GM12891 (cell line): ENCODE measurements around the gene NFIX.

Experiments
- DNase-seq: peaks from one replicate; pipeline ENCODE4 v3.0.0; 2011; ENCODE audit warnings: low spot score; ENCODE audit not compliant: insufficient read length
- FAIRE-seq: peaks from 2 replicates; lab custom pipeline; 2011; peaks lifted over from hg19 to GRCh38; lab: Jason Lieb, UNC
- PAX5 ChIP-seq: IDR thresholded peaks from 2 replicates; pipeline ENCODE4 v1.6.1; 2011; ENCODE audit warnings: low read length, moderate library complexity, mild to moderate bottlenecking; ENCODE audit not compliant: insufficient read depth, severe bottlenecking
- POLR2A ChIP-seq: IDR thresholded peaks from 2 replicates; pipeline ENCODE4 v1.6.1; 2011; ENCODE audit warnings: low read depth, low read length, control low read depth
- POLR2AphosphoS5 ChIP-seq: IDR thresholded peaks from 2 replicates; pipeline ENCODE4 v1.6.1; 2011; ENCODE audit warnings: low read depth, low read length, control low read depth
- POU2F2 ChIP-seq: IDR thresholded peaks from 2 replicates; pipeline ENCODE4 v1.6.1; 2011; ENCODE audit warnings: low read depth, mild to moderate bottlenecking, control low read depth, low read length, moderate library complexity
- SPI1 ChIP-seq: IDR thresholded peaks from 2 replicates; pipeline ENCODE4 v1.6.1; 2011; ENCODE audit warnings: low read depth, low read length, control low read depth
- TAF1 ChIP-seq: IDR thresholded peaks from 2 replicates; pipeline ENCODE4 v1.6.1; 2011; ENCODE audit warnings: low read depth, low read length, control low read depth

Gene NFIX

DNA sequence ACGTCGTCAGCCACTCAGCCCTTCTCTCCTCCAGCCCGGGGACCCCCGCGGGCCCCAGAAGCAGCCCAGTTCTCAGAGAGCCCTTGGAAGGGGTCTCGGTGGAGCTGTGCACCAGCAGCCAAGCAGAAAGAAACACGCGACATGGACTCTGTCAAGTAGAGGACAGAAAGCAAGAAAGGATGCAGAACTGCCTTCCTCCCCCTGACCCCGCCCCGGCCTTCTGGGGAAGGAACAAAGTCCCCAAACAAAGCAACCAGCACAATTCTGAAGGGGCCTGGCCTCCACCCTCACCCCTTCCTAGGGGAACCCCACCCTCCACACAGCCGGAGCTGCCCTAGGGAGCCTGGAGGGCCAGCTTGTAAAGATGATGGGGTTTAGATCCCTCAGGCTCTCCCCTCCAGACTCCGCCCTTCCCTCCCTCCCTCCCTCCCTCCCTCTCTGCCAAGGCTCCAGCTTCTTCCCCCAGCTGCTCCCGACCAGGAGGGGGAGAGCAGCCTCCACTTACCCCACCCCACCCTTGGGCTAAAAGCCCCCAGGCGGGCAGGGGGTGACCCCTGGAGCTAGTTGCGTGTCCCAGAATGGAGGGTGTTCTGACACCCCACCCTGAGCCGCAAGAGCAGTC is 99.6 kb downstream of the NFIX start:
- no peak for TF ChIP-seq SPI1
- FAIRE-seq, result no peak
- DNase-seq, result no peak

DNA sequence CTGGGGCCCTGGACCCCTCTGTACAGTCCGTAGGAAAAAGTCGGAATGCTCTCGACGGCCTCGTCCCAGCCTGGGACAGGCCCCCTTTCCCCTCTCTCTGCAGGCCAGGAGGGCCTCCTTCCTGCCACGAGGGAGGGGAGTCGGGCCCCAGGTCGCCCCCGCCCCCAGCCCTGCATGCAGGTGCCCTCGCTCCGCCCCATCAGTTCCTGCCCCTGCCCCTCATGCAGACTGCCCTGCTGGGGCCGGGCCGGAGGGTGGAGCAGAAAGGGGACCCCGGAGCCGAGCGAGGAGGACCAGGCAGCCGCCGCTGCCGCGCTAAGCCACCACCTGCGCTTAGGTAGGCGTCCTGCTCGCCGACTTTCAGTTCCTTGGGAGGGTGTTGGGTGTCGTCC is 100.1 kb downstream of the NFIX start:
- peak; percentile 91 for FAIRE-seq
- TF ChIP-seq POU2F2 (no peak), POLR2A (no peak), POLR2AphosphoS5 (no peak), TAF1 (no peak), SPI1 (peak; percentile 69)
- no peak for DNase-seq

DNA sequence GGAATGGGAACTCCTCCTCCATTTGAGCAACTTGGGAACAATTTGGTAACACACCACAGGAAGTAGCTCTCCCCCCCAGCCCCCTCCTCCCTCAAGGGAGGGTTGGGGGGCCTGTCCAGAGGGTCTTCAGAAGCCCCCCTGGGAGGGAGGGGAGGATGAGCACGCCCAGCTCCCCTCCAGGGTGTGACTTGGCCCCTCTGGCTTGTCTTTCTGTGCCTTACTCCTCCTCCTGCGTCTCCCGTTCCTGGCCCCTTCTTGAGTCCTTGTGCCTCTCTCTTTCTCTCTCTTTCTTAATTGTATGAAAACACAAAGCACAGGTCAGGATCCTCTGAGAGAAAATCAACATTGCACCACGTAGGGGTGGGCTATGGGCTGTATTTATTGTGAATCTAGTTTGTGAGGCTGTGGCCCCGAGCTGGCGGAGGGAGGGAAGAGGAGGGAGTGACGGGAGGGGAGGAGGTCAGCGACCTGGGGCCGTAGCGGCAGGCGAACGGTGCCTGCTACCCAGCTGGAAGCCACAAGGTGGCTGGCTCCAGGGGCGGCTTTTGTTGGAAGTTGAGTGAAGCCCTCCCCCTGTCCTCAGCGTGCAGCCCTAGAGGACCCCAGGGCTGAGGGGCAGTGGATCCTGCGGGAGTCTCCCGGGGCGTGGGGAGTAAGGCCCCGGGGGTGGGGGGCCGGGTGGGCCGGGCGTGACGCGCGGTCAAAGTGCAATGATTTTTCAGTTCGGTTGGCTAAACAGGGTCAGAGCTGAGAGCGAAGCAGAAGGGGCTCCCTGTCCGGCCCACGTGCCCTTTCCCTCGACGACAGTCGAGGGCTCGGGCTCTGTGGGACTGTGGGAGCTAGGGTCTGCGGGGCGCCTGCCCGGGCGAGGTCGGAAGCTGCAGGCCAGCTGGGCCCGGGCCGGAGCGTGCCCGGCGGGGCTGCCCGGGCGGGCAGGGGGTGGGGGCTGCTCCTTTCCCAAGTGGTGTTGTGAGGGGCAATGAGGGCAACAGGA is 101.0 kb downstream of the NFIX start:
- TF ChIP-seq SPI1, result no peak
- no peak for TF ChIP-seq POLR2AphosphoS5
- no peak for TF ChIP-seq PAX5
- no peak for TF ChIP-seq POU2F2
- no peak for TF ChIP-seq POLR2A
- TF ChIP-seq TAF1, result no peak
- no peak for DNase-seq
- FAIRE-seq, result peak; percentile 65

DNA sequence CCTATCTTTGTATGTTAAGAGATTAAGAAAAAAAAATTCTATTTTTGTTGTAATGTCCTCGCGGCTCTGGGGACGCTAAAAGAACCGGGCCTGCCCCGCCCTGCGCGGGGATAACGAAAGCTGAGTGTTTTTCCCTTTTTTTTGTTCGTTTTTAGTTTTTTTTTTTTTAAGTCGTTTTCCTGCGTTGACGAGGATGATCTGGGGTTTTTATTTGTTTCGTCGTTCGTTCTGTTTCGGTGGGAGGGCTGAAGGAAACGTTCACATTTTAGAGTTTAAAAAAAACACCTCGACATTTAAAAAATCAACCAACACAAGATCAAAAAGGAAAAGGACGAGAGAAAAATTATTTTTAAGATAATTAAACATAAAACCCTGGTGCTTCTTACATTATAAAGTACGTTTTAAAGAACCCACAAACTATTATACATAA is 101.8 kb downstream of the NFIX start:
- TF ChIP-seq TAF1, result no peak
- no peak for TF ChIP-seq SPI1
- no peak for TF ChIP-seq POU2F2
- TF ChIP-seq POLR2AphosphoS5, result no peak
- no peak for TF ChIP-seq POLR2A
- no peak for TF ChIP-seq PAX5
- FAIRE-seq (no peak), DNase-seq (no peak)

DNA sequence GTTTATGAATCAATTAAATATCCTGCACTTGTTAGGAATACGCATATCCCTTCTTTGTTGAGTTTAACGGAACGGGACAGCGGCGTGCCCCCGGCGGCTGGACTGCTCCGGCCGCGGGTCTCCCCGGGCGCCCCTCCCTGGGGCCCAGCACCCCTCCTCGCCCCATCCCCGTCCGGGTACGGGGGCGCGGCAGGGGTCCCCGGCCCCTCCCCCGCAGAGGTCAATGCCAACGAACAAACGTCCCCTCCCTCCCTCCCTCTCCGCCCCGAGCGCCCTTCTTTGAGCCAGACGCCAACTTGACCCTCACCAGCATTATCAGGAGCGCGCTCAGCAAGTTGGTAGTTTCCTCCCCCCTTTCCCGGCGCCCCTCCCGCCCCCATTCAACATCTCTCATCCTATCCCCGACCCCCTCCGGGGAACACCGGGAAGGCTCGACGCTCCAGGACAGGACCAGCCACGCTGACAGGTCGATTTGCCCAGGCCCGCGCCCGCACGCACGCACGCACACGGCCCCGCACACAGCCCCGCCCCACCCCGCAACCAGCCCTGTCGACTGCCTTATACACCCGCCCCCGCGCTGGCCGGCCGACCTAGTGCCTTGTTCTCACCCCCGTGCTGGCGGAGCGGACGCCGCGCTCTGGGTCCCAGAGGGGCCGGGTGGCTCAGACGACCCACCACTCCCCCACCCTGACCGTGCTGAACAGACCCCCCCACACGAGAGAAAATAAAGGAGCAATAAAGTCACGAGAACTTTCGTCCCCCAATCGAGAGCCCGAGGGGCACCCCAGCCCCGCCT is 102.4 kb downstream of the NFIX start:
- no peak for TF ChIP-seq SPI1
- TF ChIP-seq POU2F2, result no peak
- DNase-seq (no peak), FAIRE-seq (no peak)

DNA sequence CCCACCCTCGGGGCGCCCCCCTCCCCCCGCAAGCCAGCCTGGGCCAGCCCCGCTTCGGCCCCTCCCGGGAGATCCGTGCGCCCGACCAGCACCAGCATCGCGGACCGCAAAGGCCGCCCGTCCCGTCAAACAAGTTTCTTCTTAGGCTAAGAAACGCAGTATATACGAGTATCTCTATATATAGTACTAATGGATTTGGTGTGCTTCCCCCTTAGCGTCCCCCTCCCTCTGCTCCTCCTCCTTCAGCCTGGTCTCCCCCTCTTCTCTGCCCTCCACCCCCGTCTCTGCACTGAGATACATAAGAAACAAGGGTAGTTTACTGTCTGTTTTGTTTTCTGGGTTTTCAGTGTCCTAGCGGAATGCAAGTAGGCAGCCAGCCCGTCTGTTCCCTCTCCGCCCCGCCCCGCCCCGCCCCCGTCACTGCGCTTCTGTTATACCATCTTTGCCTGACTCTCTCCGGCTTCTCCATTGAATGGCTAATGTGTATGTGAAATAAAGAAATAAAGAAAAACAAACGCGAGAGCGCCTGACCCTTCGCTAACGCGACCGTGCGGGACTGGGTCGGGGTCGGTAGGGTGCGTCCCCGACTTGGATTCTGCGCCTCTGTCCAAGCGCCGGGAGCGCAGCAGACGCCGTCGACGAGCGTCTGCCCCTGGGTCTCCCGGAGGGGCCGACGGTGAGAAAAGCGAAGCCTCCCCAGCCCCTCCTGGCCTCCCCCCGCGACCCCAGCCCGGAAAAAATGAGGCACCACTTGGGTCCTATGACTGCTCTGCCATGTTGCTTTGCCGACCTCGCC is 103.2 kb downstream of the NFIX start:
- TF ChIP-seq TAF1 (no peak), POLR2AphosphoS5 (no peak), POU2F2 (no peak), SPI1 (no peak), POLR2A (no peak), PAX5 (no peak)
- FAIRE-seq, result no peak
- DNase-seq, result no peak

DNA sequence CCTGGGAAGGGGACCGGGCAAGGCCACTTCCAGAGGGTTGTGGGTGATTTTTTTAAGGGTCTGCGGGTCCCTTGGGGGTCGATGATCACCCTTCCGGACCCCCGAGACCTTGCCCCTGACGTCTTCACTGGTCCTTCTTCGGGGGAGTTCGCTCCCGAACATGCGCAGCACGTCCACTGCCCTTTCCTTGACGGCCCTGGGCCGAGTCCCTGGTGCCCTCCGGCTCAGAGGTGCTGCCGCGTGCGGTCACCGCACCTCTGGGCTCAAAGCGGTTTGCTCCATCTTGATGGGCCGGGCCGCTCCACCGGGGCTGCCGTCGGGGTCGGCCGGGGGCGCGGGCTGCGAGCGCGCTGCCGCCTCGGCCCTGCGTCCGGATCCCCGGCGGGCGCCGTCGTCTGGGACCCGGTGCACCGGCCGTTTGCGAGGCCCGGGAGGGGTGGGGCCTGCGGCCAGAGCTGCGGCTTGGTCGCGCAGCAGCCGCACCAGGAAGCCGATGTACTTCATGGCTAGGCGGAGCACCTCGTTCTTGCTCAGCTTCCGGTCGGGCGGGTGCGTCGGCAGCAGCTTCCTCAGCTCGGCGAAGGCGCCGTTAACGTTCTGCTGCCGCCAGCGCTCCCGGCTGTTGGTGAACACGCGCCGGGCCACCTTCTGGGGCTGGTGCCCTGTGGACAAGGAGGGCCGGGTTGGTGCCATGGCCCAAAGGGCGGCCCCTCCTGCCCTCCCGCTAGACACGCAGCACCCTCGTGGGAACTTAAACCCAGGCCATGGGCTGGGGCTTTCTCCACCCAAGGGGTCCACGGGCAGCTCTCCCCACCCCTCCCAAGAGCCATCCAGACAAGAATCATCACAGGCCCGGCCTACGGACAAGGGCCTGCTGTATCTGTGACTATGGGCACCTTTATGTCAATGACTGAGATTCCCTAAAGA is 104.1 kb downstream of the NFIX start:
- no peak for TF ChIP-seq POU2F2
- TF ChIP-seq PAX5, result no peak
- no peak for TF ChIP-seq TAF1
- no peak for TF ChIP-seq POLR2AphosphoS5
- no peak for TF ChIP-seq POLR2A
- no peak for TF ChIP-seq SPI1
- DNase-seq (peak; percentile 71), FAIRE-seq (no peak)

DNA sequence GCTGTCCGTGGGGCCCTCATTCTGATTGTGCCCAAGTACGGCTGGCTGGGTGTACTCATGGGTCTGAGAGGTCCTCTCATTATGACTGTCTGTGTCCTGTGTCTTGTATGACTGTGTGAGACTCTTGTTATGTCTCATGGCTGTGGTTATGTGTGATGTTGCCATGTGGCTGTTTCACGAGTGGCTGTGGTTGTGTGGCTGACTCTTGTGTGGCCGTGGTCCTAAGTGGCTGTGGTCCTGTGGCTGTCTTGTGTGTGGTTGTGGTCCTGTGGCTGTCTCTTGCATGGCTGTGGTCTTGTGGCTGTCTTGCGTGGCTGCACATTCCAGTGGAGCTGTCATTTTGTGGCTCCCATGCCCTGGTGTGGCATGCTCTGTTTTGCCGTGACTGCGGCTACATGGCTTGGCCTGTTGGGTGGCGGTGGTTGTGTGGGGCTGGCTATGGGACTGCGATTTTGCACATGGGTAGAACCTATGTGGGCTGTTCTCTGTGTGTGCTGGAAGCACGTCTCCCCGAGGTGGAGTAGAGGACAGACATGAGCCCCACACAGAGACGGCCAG is 104.8 kb downstream of the NFIX start:
- DNase-seq, result peak; percentile 71
- FAIRE-seq, result peak; percentile 99
- TF ChIP-seq PAX5, result peak; percentile 85
- no peak for TF ChIP-seq SPI1
- peak; percentile 94; the same call in 1 of the 2 replicates for TF ChIP-seq POU2F2
- no peak for TF ChIP-seq TAF1
- no peak for TF ChIP-seq POLR2A
- TF ChIP-seq POLR2AphosphoS5, result peak; percentile 47; the same call in 1 of the 2 replicates
